Fibroblast of villous mesenchyme (primary cell): ENCODE data around the gene COX7A2. TPM values are rescaled to one million over a fixed set of nuclear protein-coding genes. Genes with fewer than 3 reads are reported as not detected.

Experiments
- DNase-seq: peaks from one replicate; pipeline ENCODE4 v3.0.0-alpha.2; 2010; ENCODE audit warnings: low read depth
- H3K4me3 ChIP-seq: 2 replicates; pipeline ENCODE4 v1.5.1; 2011; ENCODE audit warnings: low read depth, mild to moderate bottlenecking, low read length
- total RNA-seq: library from RNA; depleted of rRNA; stranded (reverse); fragments of >200 nt; gene quantifications from 2 replicates; pipeline ENCODE4 v1.2.3, GENCODE V29; 2012
- TF ChIP-seq, protein P1 (sequence below): IDR thresholded peaks from 2 replicates; pipeline ENCODE4 v1.5.1; 2012; ENCODE audit warnings: low read depth, mild to moderate bottlenecking, low read length; ENCODE audit not compliant: insufficient read depth

The COX7A2 gene
- 114 and 120 TPM in 2 replicates for total RNA-seq

DNA sequence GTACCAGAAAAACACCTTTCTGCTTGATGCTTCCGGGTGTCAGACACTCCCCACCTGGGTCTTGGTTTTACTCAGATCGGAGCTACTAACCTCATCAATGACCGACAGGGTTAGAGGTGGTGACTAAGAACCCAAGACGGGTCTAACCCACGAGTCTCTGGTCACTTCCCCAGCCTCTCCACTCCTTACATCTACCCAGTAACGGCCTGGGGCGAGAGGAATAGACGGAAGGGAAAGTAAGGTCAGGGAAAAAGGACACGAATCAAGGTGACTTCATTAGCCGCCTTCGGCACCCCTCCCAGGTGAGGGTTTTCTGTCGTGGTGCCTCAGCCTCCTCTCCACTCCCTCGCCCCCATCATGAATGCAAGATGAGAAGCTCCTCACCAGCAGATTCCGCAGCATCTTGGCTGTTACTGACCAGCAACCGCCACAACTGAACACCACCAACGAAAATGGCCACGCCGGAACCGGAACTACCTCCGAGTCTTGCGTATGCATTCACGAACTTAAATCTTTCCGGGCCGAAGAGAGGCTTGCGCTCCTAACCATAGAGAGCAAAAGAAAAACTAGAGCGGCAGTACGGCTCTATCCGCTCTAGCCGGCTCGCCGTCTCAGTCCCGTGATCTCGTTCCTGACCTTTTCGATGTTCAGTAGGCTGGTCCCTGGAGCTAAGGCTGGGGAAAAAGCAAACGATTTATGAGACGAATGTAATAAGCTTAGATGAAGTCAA, at the start of gene COX7A2:
COX7A2 (minus strand) TSS at position 469 of the 730 bp plus-strand sequence; CDS start at position 402, 67 bp downstream.
- TF ChIP-seq, protein P1, sequence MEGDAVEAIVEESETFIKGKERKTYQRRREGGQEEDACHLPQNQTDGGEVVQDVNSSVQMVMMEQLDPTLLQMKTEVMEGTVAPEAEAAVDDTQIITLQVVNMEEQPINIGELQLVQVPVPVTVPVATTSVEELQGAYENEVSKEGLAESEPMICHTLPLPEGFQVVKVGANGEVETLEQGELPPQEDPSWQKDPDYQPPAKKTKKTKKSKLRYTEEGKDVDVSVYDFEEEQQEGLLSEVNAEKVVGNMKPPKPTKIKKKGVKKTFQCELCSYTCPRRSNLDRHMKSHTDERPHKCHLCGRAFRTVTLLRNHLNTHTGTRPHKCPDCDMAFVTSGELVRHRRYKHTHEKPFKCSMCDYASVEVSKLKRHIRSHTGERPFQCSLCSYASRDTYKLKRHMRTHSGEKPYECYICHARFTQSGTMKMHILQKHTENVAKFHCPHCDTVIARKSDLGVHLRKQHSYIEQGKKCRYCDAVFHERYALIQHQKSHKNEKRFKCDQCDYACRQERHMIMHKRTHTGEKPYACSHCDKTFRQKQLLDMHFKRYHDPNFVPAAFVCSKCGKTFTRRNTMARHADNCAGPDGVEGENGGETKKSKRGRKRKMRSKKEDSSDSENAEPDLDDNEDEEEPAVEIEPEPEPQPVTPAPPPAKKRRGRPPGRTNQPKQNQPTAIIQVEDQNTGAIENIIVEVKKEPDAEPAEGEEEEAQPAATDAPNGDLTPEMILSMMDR: no peak
- peak; percentile 97 for DNase-seq

GRCh38 chr6:75292555-75292954, 49.0 kb upstream of the COX7A2 start:
- TF ChIP-seq, protein P1: no peak
- no peak overlapping the region for H3K4me3 ChIP-seq
- no peak for DNase-seq

More for the DNA sequence above, at the start of gene COX7A2:
- H3K4me3 ChIP-seq: peak within 1 kb of the TSS; percentile 94

- DNase-seq: no peak
- no peak overlapping the region for H3K4me3 ChIP-seq
- TF ChIP-seq, protein P1: no peak
Observed at GRCh38 chr6:75291744-75292143, 48.1 kb upstream of the COX7A2 start.

GRCh38 chr6:75291331-75291730, 47.7 kb upstream of the COX7A2 start:
- no peak for DNase-seq
- TF ChIP-seq, protein P1: no peak
- H3K4me3 ChIP-seq: no peak overlapping the region

- no peak for DNase-seq
- H3K4me3 ChIP-seq: no peak overlapping the region
- TF ChIP-seq, protein P1: no peak
Observed at GRCh38 chr6:75290136-75290945, 46.7 kb upstream of the COX7A2 start.

DNA sequence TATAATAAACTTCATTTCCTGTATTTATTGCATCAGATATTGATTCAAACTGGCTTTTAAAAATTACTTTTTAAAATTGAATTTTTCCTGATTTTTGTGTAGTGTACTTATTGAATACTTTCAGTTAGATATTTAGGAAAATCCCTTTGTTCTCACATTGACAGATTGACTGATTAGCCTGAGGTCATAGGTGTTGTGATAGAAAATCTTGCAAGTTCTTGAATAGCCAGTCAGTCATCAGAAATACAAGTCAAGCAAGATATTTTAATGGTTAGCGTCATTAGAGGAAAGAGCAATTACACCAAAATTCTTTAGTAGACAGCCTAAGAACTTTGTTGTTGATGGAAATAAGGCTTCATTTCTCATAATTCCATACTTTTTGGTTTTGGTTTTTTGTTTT, 44.4 kb upstream of the COX7A2 start:
- no peak for DNase-seq
- TF ChIP-seq, protein P1: no peak
- no peak overlapping the region for H3K4me3 ChIP-seq
